Measurements from ENCODE around the gene COL8A2. TPM values are rescaled to one million over a fixed set of nuclear protein-coding genes. Genes with fewer than 3 reads are reported as not detected.

The COL8A2 gene
- total and polyA plus RNA-seq, 4 donors = 17.4 to 48.5 (median 28.0) TPM

- H3K27ac ChIP-seq (ENCODE audit: low read depth in 1 of 2, low read length in 2 of 2) = no peak overlapping the region
- ATAC-seq (ENCODE audit: low FRiP score) (no peak), DNase-seq (peak in 1 of 2 donors; percentile 49)
- H3K36me3 ChIP-seq (ENCODE audit: control insufficient read depth in 1 of 2, insufficient read depth in 2 of 2, low read length in 1 of 2) = peaks cover 0 to 9% of the 10 kb centered on the region in 2 donors
- H3K27me3 ChIP-seq (ENCODE audit: control insufficient read depth in 1 of 2, insufficient read depth in 2 of 2, low read length in 1 of 2) = no peaks in the 10 kb centered on the region
- intact Hi-C loops (cut with DNase I) = loop anchor here in 1 of 2 donors (10.0 kb wide), 1 partner anchor 331 kb away; no protein-coding TSS in a partner anchor
- no peaks in the 10 kb centered on the region for H3K9me3 ChIP-seq (ENCODE audit: control insufficient read depth, low read length)
- H3K4me1 ChIP-seq (ENCODE audit: control insufficient read depth in 1 of 2, insufficient read depth in 2 of 2, low read length in 2 of 2) = no peaks in the 10 kb centered on the region
- no peak overlapping the region for H3K4me3 ChIP-seq (ENCODE audit: low read length in 2 of 2)
- 80 to 84% methylated on average over 3 of the region's 3 CpGs for WGBS, 2 donors
These were observed 31.1 kb downstream of the COL8A2 start for GRCh38 chr1:36093929-36094328.

- Histone ChIP-seq H3K9me3 (ENCODE audit: control insufficient read depth, low read length) (no peaks in the 10 kb centered on the region), H3K36me3 (ENCODE audit: control insufficient read depth in 1 of 2, insufficient read depth in 2 of 2, low read length in 1 of 2) (peaks cover 0 to 9% of the 10 kb centered on the region in 2 donors), H3K4me3 (ENCODE audit: low read length in 2 of 2) (no peak overlapping the region), H3K27me3 (ENCODE audit: control insufficient read depth in 1 of 2, insufficient read depth in 2 of 2, low read length in 1 of 2) (no peaks in the 10 kb centered on the region), H3K27ac (ENCODE audit: low read depth in 1 of 2, low read length in 2 of 2) (no peak overlapping the region), H3K4me1 (ENCODE audit: control insufficient read depth in 1 of 2, insufficient read depth in 2 of 2, low read length in 2 of 2) (no peaks in the 10 kb centered on the region)
- ATAC-seq (ENCODE audit: low FRiP score) (no peak), DNase-seq (peak in 1 of 2 donors; percentile 49)
- 69 to 73% methylated on average over 7 of the region's 7 CpGs for WGBS, 2 donors
- intact Hi-C loops (cut with DNase I) = loop anchor here in 1 of 2 donors (10.0 kb wide), 1 partner anchor 332 kb away; no protein-coding TSS in a partner anchor
These were observed 31.8 kb downstream of the COL8A2 start for GRCh38 chr1:36093226-36093625.

- H3K27ac ChIP-seq (ENCODE audit: low read depth in 1 of 2, low read length in 2 of 2) = no peak overlapping the region
- no peak for ATAC-seq (ENCODE audit: low FRiP score)
- intact Hi-C loops (cut with DNase I) = loop anchor here in 1 of 2 donors (10.0 kb wide), 1 partner anchor 332 kb away; no protein-coding TSS in a partner anchor
- peak in 1 of 2 donors; percentile 49 for DNase-seq
- H3K27me3 ChIP-seq (ENCODE audit: control insufficient read depth in 1 of 2, insufficient read depth in 2 of 2, low read length in 1 of 2) = no peaks in the 10 kb centered on the region
- no peaks in the 10 kb centered on the region for H3K4me1 ChIP-seq (ENCODE audit: control insufficient read depth in 1 of 2, insufficient read depth in 2 of 2, low read length in 2 of 2)
- peaks cover 0 to 9% of the 10 kb centered on the region in 2 donors for H3K36me3 ChIP-seq (ENCODE audit: control insufficient read depth in 1 of 2, insufficient read depth in 2 of 2, low read length in 1 of 2)
- H3K9me3 ChIP-seq (ENCODE audit: control insufficient read depth, low read length) = no peaks in the 10 kb centered on the region
- H3K4me3 ChIP-seq (ENCODE audit: low read length in 2 of 2) = no peak overlapping the region
- 91 to 93% methylated on average over 9 of the region's 9 CpGs for WGBS, 2 donors
These were observed 32.2 kb downstream of the COL8A2 start for GRCh38 chr1:36092798-36093185.

- H3K27ac ChIP-seq (ENCODE audit: low read depth in 1 of 2, low read length in 2 of 2) = no peak overlapping the region
- H3K27me3 ChIP-seq (ENCODE audit: control insufficient read depth in 1 of 2, insufficient read depth in 2 of 2, low read length in 1 of 2) = no peaks in the 10 kb centered on the region
- H3K9me3 ChIP-seq (ENCODE audit: control insufficient read depth, low read length) = no peaks in the 10 kb centered on the region
- peaks cover 0 to 9% of the 10 kb centered on the region in 2 donors for H3K36me3 ChIP-seq (ENCODE audit: control insufficient read depth in 1 of 2, insufficient read depth in 2 of 2, low read length in 1 of 2)
- no peaks in the 10 kb centered on the region for H3K4me1 ChIP-seq (ENCODE audit: control insufficient read depth in 1 of 2, insufficient read depth in 2 of 2, low read length in 2 of 2)
- 90% methylated on average over 17 of the region's 17 CpGs for WGBS, 2 donors
- ATAC-seq (ENCODE audit: low FRiP score) = no peak
- no peak overlapping the region for H3K4me3 ChIP-seq (ENCODE audit: low read length in 2 of 2)
- DNase-seq = peak in 1 of 2 donors; percentile 59
- intact Hi-C loops (cut with DNase I) = loop anchor here in 1 of 2 donors (10.0 kb wide), 1 partner anchor 333 kb away; no protein-coding TSS in a partner anchor
These were observed 32.7 kb downstream of the COL8A2 start for GRCh38 chr1:36092166-36092797.

- H3K27me3 ChIP-seq (ENCODE audit: control insufficient read depth in 1 of 2, insufficient read depth in 2 of 2, low read length in 1 of 2) = no peaks in the 10 kb centered on the region
- peaks cover 0 to 9% of the 10 kb centered on the region in 2 donors for H3K36me3 ChIP-seq (ENCODE audit: control insufficient read depth in 1 of 2, insufficient read depth in 2 of 2, low read length in 1 of 2)
- no peak overlapping the region for H3K27ac ChIP-seq (ENCODE audit: low read depth in 1 of 2, low read length in 2 of 2)
- WGBS, 2 donors = 89 to 91% methylated on average over 13 of the region's 13 CpGs
- no peaks in the 10 kb centered on the region for H3K4me1 ChIP-seq (ENCODE audit: control insufficient read depth in 1 of 2, insufficient read depth in 2 of 2, low read length in 2 of 2)
- no peak for ATAC-seq (ENCODE audit: low FRiP score)
- DNase-seq = peak in 1 of 2 donors; percentile 47
- H3K4me3 ChIP-seq (ENCODE audit: low read length in 2 of 2) = no peak overlapping the region
- no peaks in the 10 kb centered on the region for H3K9me3 ChIP-seq (ENCODE audit: control insufficient read depth, low read length)
- intact Hi-C loops (cut with DNase I) = loop anchor here in 1 of 2 donors (10.0 kb wide), 1 partner anchor 333 kb away; no protein-coding TSS in a partner anchor
These were observed 33.3 kb downstream of the COL8A2 start for GRCh38 chr1:36091698-36092097.

- DNase-seq (peak in 1 of 2 donors; percentile 39), ATAC-seq (ENCODE audit: low FRiP score) (no peak)
- 84 to 87% methylated on average over 4 of the region's 4 CpGs for WGBS, 2 donors
- no peaks in the 10 kb centered on the region for H3K4me1 ChIP-seq (ENCODE audit: control insufficient read depth in 1 of 2, insufficient read depth in 2 of 2, low read length in 2 of 2)
- no peaks in the 10 kb centered on the region for H3K9me3 ChIP-seq (ENCODE audit: control insufficient read depth, low read length)
- no peaks in the 10 kb centered on the region for H3K27me3 ChIP-seq (ENCODE audit: control insufficient read depth in 1 of 2, insufficient read depth in 2 of 2, low read length in 1 of 2)
- intact Hi-C loops (cut with DNase I) = loop anchor here in 1 of 2 donors (10.0 kb wide), 1 partner anchor 334 kb away; no protein-coding TSS in a partner anchor
- H3K36me3 ChIP-seq (ENCODE audit: control insufficient read depth in 1 of 2, insufficient read depth in 2 of 2, low read length in 1 of 2) = peaks cover 0 to 9% of the 10 kb centered on the region in 2 donors
- H3K4me3 ChIP-seq (ENCODE audit: low read length in 2 of 2) = no peak overlapping the region
- no peak overlapping the region for H3K27ac ChIP-seq (ENCODE audit: low read depth in 1 of 2, low read length in 2 of 2)
These were observed 33.9 kb downstream of the COL8A2 start for GRCh38 chr1:36091141-36091540.

- Histone ChIP-seq H3K27me3 (ENCODE audit: control insufficient read depth in 1 of 2, insufficient read depth in 2 of 2, low read length in 1 of 2) (no peaks in the 10 kb centered on the region), H3K9me3 (ENCODE audit: control insufficient read depth, low read length) (no peaks in the 10 kb centered on the region), H3K4me1 (ENCODE audit: control insufficient read depth in 1 of 2, insufficient read depth in 2 of 2, low read length in 2 of 2) (no peaks in the 10 kb centered on the region), H3K4me3 (ENCODE audit: low read length in 2 of 2) (peak overlapping the region; percentile 59 to 64), H3K36me3 (ENCODE audit: control insufficient read depth in 1 of 2, insufficient read depth in 2 of 2, low read length in 1 of 2) (peaks cover 0 to 9% of the 10 kb centered on the region in 2 donors), H3K27ac (ENCODE audit: low read depth in 1 of 2, low read length in 2 of 2) (no peak overlapping the region)
- 8 to 9% methylated on average over 32 of the region's 32 CpGs for WGBS, 2 donors
- peak in 1 of 2 donors; percentile 64 for DNase-seq
- intact Hi-C loops (cut with DNase I) = loop anchor here in 1 of 2 donors (2.0 to 10.0 kb wide), 3 partner anchors 157 to 335 kb away; partner anchors contain the start of gene AGO3
- ATAC-seq (ENCODE audit: low FRiP score) = no peak
These were observed 35.5 kb downstream of the COL8A2 start for GRCh38 chr1:36089393-36090121.

- intact Hi-C loops (cut with DNase I) = loop anchor here in 1 of 2 donors (2.0 to 5.0 kb wide), 2 partner anchors 156 to 204 kb away; partner anchors contain the start of gene AGO3
- DNase-seq (peak; percentile 94 to 97), ATAC-seq (ENCODE audit: low FRiP score) (peak; percentile 94)
- Histone ChIP-seq H3K4me1 (ENCODE audit: control insufficient read depth in 1 of 2, insufficient read depth in 2 of 2, low read length in 2 of 2) (no peaks in the 10 kb centered on the region), H3K9me3 (ENCODE audit: control insufficient read depth, low read length) (no peaks in the 10 kb centered on the region), H3K36me3 (ENCODE audit: control insufficient read depth in 1 of 2, insufficient read depth in 2 of 2, low read length in 1 of 2) (peaks cover 0 to 7% of the 10 kb centered on the region in 2 donors), H3K4me3 (ENCODE audit: low read length in 2 of 2) (peak within 1 kb of the TSS; percentile 59 to 64), H3K27me3 (ENCODE audit: control insufficient read depth in 1 of 2, insufficient read depth in 2 of 2, low read length in 1 of 2) (no peaks in the 10 kb centered on the region), H3K27ac (ENCODE audit: low read depth in 1 of 2, low read length in 2 of 2) (peak within 1 kb of the TSS in 1 of 2 donors; percentile 33)
- WGBS, 2 donors = 0 to 1% methylated on average over 72 to 84 of the region's 84 CpGs
These were observed 36.2 kb downstream of the COL8A2 start, which contains the start of gene ADPRS for GRCh38 chr1:36088577-36089392. TSS of gene ADPRS (plus strand) at chr1:36088892. CDS start at chr1:36088905, 13 bp downstream.
